Bronchial epithelial cell (primary cell): ENCODE measurements around the gene ETV5. TPM values are rescaled to one million over a fixed set of nuclear protein-coding genes. Genes with fewer than 3 reads are reported as not detected.

Source experiments
- DNase-seq: peaks from one replicate; pipeline ENCODE4 v3.0.0-alpha.2; 2010; ENCODE audit warnings: low read depth
- FAIRE-seq: peaks from 2 replicates; lab custom pipeline; 2011; peaks lifted over from hg19 to GRCh38; lab: Jason Lieb, UNC
- H3K27me3 ChIP-seq: 2 replicates; pipeline ENCODE4 v1.5.1; 2011; ENCODE audit warnings: low read length; ENCODE audit not compliant: control insufficient read depth, insufficient read depth
- H3K36me3 ChIP-seq: 2 replicates; pipeline ENCODE4 v1.5.1; 2011; ENCODE audit warnings: low read length; ENCODE audit not compliant: control insufficient read depth, insufficient read depth
- H3K4me3 ChIP-seq: 2 replicates; pipeline ENCODE4 v1.5.1; 2011; ENCODE audit warnings: mild to moderate bottlenecking, low read depth, low read length, control low read depth
- CTCF ChIP-seq: IDR thresholded peaks from 2 replicates; pipeline ENCODE4 v1.5.1; 2011; ENCODE audit warnings: mild to moderate bottlenecking, moderate library complexity, low read length, control low read depth, inconsistent platforms; ENCODE audit not compliant: insufficient read depth, severe bottlenecking
- total RNA-seq: library from RNA; depleted of rRNA; stranded (reverse); fragments of >200 nt; gene quantifications from 2 replicates; pipeline ENCODE4 v1.2.1, GENCODE V29; 2014

The ETV5 gene
- total RNA-seq, 1 donor from 2014 or later = 12.9 TPM

- FAIRE-seq = no peak
- no peaks in the 10 kb centered on the region for H3K27me3 ChIP-seq
- no peak for DNase-seq
- H3K4me3 ChIP-seq = no peak overlapping the region
- TF ChIP-seq CTCF = no peak
- H3K36me3 ChIP-seq = no peaks in the 10 kb centered on the region
Measured at GRCh38 chr3:186052096-186052840, 56.6 kb downstream of the ETV5 start.

GRCh38 chr3:186049001-186049400 lies 59.9 kb downstream of the ETV5 start:
- Histone ChIP-seq H3K27me3 (no peaks in the 10 kb centered on the region), H3K4me3 (no peak overlapping the region), H3K36me3 (no peaks in the 10 kb centered on the region)
- no peak for TF ChIP-seq CTCF
- DNase-seq (no peak), FAIRE-seq (no peak)

GRCh38 chr3:186048119-186048518 lies 60.8 kb downstream of the ETV5 start:
- DNase-seq (no peak), FAIRE-seq (no peak)
- Histone ChIP-seq H3K27me3 (no peaks in the 10 kb centered on the region), H3K36me3 (no peaks in the 10 kb centered on the region), H3K4me3 (no peak overlapping the region)
- TF ChIP-seq CTCF = no peak

- DNase-seq (no peak), FAIRE-seq (no peak)
- Histone ChIP-seq H3K36me3 (no peaks in the 10 kb centered on the region), H3K27me3 (no peaks in the 10 kb centered on the region), H3K4me3 (no peak overlapping the region)
- TF ChIP-seq CTCF = no peak
Measured at GRCh38 chr3:186046838-186047237, 62.1 kb downstream of the ETV5 start.

GRCh38 chr3:186044968-186045367 lies 63.9 kb downstream of the ETV5 start:
- Histone ChIP-seq H3K36me3 (no peaks in the 10 kb centered on the region), H3K4me3 (no peak overlapping the region)
- no peak for FAIRE-seq

More at GRCh38 chr3:186044968-186045367, 63.9 kb downstream of the ETV5 start:
- H3K27me3 ChIP-seq = no peaks in the 10 kb centered on the region
- no peak for TF ChIP-seq CTCF
- no peak for DNase-seq
